ENCODE results near the gene SHB. TPM values are rescaled to one million over a fixed set of nuclear protein-coding genes. Genes with fewer than 3 reads are reported as not detected.
A peak's percentile ranks its signal among the peaks of the same experiment; 100 is the strongest.

The SHB gene
- total RNA-seq, 1 donor from 2014 or later = 16.7 TPM

GRCh38 chr9:37905131-37905505 is 163.9 kb downstream of the SHB start:
- DNase-seq (ENCODE audit: extremely low spot score, unreplicated experiment) = peak; percentile 48
- Mint-ChIP-seq H3K4me1 (ENCODE audit: unreplicated experiment) (peaks cover 22% of the 10 kb centered on the region), H3K9me3 (ENCODE audit: unreplicated experiment) (no peaks in the 10 kb centered on the region), H3K4me3 (ENCODE audit: unreplicated experiment) (peak overlapping the region; percentile 15), H3K36me3 (ENCODE audit: unreplicated experiment) (no peaks in the 10 kb centered on the region), H3K27me3 (ENCODE audit: unreplicated experiment) (no peaks in the 10 kb centered on the region), H3K27ac (ENCODE audit: unreplicated experiment) (peak overlapping the region; percentile 90)
- TF ChIP-seq CTCF (IDR thresholded peaks at IDR 0.05) = no peak

GRCh38 chr9:37904445-37905130 is 164.4 kb downstream of the SHB start:
- H3K27me3 Mint-ChIP-seq (ENCODE audit: unreplicated experiment) = no peaks in the 10 kb centered on the region
- peak; percentile 81 for DNase-seq (ENCODE audit: extremely low spot score, unreplicated experiment)
- TF ChIP-seq CTCF (IDR thresholded peaks at IDR 0.05) = no peak
- peak overlapping the region; percentile 84 for H3K4me3 Mint-ChIP-seq (ENCODE audit: unreplicated experiment)
- H3K4me1 Mint-ChIP-seq (ENCODE audit: unreplicated experiment) = peaks cover 22% of the 10 kb centered on the region
- H3K36me3 Mint-ChIP-seq (ENCODE audit: unreplicated experiment) = no peaks in the 10 kb centered on the region
- H3K9me3 Mint-ChIP-seq (ENCODE audit: unreplicated experiment) = no peaks in the 10 kb centered on the region
- H3K27ac Mint-ChIP-seq (ENCODE audit: unreplicated experiment) = peak overlapping the region; percentile 90

GRCh38 chr9:37903647-37904444 is 165.2 kb downstream of the SHB start, which contains the start of gene SLC25A51:
SLC25A51 (minus strand) TSS chr9:37904127; CDS start chr9:37888550, 15,577 bp downstream.
- Mint-ChIP-seq H3K9me3 (ENCODE audit: unreplicated experiment) (no peaks in the 10 kb centered on the region), H3K4me3 (ENCODE audit: unreplicated experiment) (peak within 1 kb of the TSS; percentile 84), H3K27ac (ENCODE audit: unreplicated experiment) (peak within 1 kb of the TSS; percentile 90), H3K36me3 (ENCODE audit: unreplicated experiment) (no peaks in the 10 kb centered on the region), H3K4me1 (ENCODE audit: unreplicated experiment) (peaks cover 22% of the 10 kb centered on the region), H3K27me3 (ENCODE audit: unreplicated experiment) (no peaks in the 10 kb centered on the region)
- peak; percentile 97 for DNase-seq (ENCODE audit: extremely low spot score, unreplicated experiment)
- TF ChIP-seq CTCF (IDR thresholded peaks at IDR 0.05) = peak; percentile 98

GRCh38 chr9:37902796-37903646 is 166.0 kb downstream of the SHB start:
- H3K4me1 Mint-ChIP-seq (ENCODE audit: unreplicated experiment) = peaks cover 22% of the 10 kb centered on the region
- no peaks in the 10 kb centered on the region for H3K9me3 Mint-ChIP-seq (ENCODE audit: unreplicated experiment)
- no peaks in the 10 kb centered on the region for H3K36me3 Mint-ChIP-seq (ENCODE audit: unreplicated experiment)
- H3K4me3 Mint-ChIP-seq (ENCODE audit: unreplicated experiment) = peak overlapping the region; percentile 84
- DNase-seq (ENCODE audit: extremely low spot score, unreplicated experiment) = no peak
- H3K27ac Mint-ChIP-seq (ENCODE audit: unreplicated experiment) = peak overlapping the region; percentile 75
- no peak for TF ChIP-seq CTCF (IDR thresholded peaks at IDR 0.05)
- H3K27me3 Mint-ChIP-seq (ENCODE audit: unreplicated experiment) = no peaks in the 10 kb centered on the region

Data from osteocyte (in vitro differentiated cells).